GM18498 (cell line): ENCODE data around the gene JRKL.

Source experiments
- ATAC-seq: cut with Tn5 transposase; IDR thresholded peaks from one replicate; pipeline ENCODE4 v1.9.1; 2021; ENCODE audit warnings: mild to moderate bottlenecking, moderate library complexity; ENCODE audit not compliant: unreplicated experiment

JRKL gene

DNA sequence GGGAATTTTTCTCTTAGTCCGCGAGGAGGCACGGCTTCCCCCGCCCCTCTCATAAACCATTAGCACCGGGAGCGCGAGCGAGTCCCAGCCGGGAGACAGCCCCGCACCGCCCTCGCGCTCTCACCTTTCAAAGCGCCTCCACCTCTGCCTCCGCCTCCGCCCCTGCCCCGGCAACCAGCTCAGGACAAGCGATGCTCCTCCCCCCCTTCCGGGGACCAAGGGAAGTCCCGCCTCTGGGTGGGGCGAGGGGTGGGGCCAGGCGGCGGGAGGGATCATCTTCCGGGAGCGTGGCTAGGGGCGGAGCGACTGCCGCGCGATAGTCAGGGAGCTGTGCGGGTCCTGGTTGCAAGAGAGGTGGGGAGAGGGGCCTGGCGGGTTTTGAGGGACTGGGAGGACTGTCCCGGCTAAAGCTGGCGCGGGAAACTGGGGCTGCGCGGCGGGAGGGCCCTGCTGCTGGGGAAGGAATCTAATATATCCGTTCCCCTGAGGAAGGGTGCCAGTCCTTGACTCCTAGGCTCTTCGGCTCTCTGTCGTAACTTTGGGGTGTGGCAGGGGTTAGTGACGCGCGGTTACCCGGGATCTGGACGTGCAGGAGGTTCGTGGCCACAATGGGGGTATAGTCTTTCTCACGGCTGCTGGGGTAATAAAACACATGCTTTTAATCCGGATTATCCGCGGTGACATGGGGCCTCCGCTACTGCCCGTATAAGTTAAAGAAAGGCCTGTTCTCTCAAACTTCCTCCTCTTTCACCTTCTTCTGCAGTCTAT is at the start of gene JRKL, which contains the start of gene CCDC82:
TSS of gene JRKL (plus strand) at position 294 of the 768 bp plus-strand sequence. CDS start 637 bp downstream, outside the sequence.
TSS of gene CCDC82 (minus strand) at position 193 of the 768 bp plus-strand sequence. CDS start 5,165 bp downstream, outside the sequence.
- peak; percentile 97 for ATAC-seq

- no peak for ATAC-seq
Observed at GRCh38 chr11:96340555-96340885, 49.3 kb upstream of the JRKL start.

DNA sequence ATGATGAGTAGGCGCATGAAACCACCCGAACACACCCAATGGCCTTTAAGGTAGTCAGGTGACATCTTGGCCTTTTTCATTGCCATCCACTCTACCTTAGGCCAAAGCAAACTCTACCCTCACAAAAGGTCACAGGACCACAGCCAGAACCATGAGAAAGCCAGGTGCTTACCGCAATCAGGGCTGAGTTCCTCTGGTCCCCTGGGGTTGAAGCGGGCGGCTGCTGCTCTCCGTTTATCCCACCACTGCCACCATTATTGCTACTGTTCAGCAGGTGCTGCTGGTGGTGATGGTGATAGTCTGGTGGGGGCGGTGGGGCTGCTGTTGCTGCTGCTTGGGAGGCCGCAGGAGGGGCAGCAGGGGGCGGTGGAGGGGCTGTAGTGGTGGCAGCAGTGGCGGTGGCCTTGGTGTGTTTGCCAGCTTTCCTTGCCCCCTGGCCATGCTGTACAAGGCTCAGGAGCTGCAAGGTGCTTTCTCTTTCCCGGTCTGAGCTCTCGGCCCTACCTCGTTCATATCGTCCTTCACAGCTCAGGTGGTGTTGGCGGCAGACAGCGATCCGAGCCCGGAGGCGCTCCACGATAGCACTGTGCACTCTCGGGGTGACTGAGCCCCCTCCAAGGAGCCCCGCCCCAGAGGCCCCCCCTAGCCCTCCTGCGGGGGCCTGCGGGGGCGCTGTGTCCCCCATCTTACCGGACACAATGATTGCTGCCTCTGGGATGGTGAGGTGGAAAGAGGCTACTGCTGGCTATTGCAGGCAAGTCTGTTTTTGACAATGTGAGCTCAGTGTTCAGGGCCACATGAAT is 48.4 kb upstream of the JRKL start:
- ATAC-seq: peak; percentile 38

DNA sequence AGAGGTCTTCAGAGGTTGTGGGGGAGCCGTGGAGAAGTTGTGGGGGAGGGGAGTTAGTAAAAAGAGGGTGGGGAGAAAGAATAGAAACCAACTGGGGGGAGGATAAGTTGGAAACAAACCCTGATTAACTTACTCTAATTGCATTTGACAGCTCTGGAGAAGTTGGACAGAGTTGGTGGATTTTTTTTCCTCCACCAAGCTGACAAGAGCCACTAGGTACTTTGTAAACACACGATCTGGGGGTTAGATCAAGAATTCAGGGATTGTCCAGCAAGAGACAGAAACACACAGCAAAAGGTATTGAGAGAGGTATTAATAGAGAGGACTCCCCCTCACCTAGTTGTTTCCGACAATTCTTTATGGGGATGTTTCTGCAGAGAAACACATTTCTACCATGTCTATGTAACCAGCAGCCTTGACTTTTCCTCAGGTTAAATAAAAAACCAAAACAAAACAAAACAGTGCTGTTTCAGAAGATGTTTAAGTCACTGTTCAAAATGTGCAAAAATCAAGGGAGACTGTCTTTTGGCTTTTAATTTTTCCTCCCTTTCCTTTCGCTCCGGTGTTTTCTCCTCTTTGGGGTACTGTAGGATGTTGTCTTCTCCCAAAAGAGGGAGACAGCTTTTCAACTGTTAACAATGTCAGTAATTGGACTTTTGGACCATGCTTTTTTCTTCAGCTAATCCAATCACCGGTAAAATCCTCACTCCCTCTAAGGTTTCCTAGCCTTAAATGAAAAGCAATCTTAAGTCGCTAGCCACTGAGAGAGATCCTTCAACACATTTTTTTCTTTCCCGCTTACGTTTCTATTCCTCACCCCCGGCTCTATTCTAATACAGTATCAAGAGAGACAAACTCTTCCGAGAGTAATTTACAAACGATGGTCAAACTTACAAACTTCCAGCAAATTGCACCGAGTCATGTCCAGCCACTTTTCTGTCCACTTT is 47.5 kb upstream of the JRKL start:
- no peak for ATAC-seq

DNA sequence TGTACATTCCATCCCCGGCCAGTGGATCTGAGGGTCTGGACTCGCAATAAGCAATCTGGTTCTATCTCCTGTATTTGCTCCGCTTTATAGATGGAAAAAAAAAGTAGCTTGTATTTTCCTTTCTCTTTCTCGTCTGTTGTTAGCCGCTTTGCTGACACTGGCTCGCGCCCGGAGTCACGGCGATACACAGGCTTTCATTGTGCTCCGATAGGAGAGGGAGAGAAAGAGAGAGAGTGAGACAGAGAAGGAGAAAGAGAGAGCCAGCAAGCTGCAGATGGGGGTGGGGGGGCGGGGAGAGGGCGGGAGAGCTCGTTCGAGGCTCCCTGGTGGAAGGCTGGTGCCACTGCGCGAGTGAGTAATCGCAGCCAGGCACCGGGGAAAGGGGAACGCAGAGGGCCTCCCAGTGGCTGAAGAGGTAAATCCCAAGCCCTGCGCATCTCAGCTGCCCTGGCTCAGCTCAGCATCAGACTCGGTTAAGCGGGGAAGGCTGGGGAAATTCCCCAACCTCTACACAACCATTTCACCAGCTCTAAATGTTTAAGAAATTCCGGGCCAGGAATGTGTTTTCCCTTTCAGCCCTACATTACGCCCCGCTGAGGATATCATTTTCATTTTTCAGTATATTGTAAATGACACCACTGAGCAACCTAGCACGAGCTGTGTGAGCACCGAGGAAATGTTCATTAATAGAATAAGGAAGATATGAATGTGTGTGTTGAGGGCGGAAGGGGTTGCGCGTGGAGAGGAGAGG is 46.7 kb upstream of the JRKL start, which contains the start of gene MAML2:
TSS of gene MAML2 (minus strand) at position 235 of the 751 bp plus-strand sequence. CDS start 1,300 bp downstream, outside the sequence.
- ATAC-seq: peak; percentile 81

DNA sequence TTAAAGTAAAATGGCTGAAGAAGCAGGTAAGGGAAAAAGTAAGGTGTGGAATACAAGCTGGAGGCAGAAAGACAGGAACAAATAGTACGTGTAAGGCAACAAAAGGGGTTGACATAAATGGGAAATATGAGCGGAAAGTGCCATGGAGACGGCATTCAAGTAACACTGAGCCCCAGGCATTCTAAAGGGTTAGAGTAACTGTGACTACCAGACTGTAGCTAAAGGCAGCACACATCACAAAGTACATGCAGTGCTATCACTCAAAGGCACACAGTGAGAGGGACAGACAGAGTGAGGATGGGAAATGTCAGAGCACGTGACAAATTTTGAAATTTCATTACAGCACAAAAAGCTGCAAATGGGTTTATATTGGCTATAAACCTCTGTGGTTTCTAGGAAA is 33.0 kb upstream of the JRKL start:
- ATAC-seq: no peak

DNA sequence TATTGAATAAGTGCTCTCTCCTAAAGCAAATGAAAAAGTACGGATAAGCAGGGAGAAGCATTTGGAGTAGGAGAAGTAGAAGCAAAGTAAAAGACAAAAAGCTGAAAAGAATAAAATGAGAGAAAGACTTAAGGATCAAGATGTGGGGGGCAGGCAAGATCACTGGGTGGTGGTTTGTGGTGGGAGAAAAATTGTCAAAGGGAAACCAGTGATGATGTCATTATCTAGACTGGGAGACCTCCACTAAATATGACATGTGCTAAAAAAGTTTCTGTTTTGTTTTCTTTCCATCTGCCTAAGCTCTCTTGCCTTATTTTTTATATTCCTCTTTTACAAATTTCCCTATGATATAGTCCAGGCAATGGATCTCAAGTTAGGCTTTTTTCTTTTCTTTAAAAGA is 32.0 kb upstream of the JRKL start:
- no peak for ATAC-seq

DNA sequence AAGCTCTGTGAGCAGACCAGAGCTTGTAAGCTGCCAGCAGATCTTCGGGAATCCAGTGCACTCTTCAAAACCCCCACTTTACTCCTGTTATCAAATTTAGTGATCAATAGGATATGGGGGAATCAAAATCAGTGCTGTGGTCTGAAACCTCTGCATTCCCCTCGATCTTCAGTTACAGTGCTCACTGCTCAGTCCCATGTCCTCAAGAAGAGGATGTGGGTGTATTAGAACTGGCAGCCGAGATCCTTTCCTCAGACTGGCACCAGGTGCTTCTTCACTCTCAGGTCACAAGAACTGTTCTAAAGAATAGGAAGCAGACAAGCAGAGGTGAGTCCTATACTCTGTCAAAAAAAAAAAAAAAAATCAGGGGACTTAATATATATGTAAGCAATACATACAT is 31.5 kb upstream of the JRKL start:
- ATAC-seq: no peak

DNA sequence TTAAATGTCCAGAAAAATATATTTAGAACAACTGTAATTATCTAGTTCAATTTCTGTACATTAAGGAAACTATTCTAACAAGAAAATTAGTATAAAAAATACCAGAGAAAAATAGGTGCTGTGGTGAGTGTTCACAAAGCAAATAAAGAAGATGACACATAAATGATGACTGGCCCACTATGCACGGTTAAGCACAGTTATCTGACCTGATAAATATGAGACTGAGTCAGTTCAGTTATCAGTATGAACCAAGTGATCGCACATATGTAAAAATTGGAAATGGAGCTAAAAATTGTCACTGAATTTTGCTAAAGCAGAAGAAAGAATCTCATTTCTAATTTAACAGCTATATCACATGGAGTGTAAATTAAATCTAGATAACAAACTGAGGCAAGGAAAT is 28.0 kb upstream of the JRKL start:
- ATAC-seq: no peak

DNA sequence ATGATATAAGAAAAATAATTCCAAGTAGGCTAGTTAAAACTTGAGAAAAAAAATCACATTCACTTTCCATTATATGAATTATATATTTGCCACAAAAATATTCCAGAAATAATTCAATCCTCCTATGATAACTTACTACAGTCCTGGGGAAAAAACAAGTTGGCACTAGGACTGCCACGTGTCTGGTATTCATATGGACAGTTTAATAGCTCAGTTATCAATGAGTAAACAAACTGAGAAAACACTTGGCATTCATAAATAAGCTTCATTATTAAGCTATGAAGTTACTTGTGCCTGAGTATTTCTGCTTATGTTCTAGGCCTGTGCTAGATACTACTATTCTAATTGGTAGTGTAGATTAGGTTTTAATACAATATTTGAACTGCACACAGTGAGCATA is 24.3 kb upstream of the JRKL start:
- ATAC-seq: no peak

- no peak for ATAC-seq
Observed at GRCh38 chr11:96366024-96366423, 23.8 kb upstream of the JRKL start.

DNA sequence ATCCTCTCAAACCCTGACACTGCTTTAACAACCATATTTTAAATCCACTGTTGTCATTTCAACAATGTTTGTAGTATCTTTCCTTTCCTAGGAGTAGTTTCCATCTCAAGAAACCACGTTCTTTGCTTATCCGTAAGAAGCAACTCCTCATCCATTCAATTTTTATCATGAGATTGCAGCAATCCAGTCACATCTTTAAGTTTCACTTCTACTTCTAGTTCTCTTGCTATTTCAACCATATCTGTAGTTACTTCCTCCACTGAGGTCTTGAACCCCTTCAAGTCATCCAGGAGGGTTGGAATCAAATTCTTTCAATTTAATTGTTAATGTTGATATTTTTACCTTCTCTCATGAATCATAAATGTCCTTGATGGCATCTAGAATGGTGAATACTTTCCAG is 22.5 kb upstream of the JRKL start:
- no peak for ATAC-seq

DNA sequence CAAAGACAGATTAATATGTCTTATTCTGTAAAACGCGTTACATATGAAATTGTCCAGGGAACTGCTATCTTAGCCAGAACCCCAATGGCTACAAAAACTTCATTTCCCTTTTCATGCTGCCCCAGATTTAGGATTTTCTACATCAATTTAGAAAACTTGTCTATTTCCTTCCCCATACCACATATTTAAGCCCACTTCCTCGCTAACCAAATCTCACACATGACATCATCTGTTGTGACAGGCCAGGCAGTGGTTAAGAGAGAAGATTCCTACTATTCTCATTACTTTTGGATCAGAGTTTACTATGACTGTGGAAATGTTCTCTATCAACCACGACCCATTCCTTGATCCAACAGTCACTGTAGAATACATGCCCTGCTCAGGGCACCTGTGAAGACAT is 16.0 kb upstream of the JRKL start:
- ATAC-seq: no peak

- no peak for ATAC-seq
Observed at GRCh38 chr11:96376796-96377195, 13.0 kb upstream of the JRKL start.

- no peak for ATAC-seq
Observed at GRCh38 chr11:96384156-96384555, 5.7 kb upstream of the JRKL start.

GRCh38 chr11:96385187-96385586 is 4.6 kb upstream of the JRKL start:
- no peak for ATAC-seq

DNA sequence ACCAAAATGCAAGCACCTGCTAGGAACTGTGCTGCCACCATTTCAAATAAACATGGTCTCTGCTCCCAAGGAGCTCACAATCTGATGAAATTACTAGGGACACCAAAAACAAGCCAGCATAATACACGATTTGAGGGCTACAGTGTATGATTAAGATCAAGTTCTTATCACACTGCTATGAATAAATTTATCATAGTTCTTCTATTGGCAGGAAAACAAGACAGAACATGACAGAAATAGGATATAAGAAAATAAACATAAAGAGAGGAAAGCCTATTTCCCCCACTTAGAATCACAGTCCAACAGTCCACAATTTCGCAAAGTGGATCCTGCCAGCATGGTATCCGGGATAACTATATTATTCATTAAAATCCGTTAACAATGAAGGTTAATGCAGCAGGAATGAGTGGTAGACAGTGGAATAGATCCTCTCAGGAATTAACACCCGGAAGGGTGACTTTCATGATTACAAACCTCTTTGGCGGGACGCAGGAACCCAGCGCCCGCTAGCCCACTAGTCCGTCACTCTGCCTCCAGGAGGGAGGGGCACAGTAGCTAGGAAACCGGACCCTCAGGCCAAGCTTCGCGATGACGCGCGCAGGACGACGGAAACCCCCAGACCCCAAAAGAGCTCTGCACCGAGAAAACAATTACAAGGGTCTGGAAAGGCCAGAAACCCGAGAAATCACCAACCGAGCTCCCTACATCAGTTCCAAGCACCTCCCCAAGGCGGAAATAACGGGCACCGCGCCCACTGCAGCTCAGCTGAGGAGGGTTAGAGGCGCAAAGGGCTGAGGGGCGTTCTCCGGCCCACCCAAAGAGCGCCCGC is 708 bp upstream of the JRKL start:
- ATAC-seq: peak; percentile 59

- ATAC-seq: no peak
Observed at GRCh38 chr11:96390488-96390792, 627 bp downstream of the JRKL start.

DNA sequence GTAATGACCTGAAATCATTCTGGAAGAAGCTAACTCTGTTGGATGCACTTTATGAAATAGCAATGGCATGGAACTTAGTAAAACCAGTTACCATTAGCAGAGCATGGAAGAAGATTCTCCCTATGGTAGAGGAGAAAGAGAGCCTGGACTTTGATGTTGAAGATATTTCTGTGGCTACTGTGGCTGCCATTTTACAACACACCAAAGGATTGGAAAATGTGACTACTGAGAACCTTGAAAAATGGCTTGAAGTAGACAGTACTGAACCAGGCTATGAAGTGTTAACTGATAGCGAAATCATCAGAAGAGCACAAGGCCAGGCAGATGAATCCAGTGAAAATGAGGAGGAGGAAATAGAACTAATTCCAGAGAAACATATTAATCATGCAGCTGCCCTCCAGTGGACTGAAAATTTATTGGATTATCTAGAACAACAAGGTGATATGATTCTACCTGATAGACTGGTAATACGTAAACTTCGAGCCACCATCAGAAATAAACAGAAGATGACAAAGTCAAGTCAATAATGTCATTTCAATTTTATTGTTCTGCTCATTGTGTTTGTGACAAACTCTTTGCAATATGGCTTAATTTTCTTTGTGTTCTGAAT is 2.0 kb downstream of the JRKL start:
- no peak for ATAC-seq
